WERI-Rb-1 (cell line): Measurements from ENCODE around the gene SERPINB5.

ENCODE experiments used
- DNase-seq: peaks from one replicate; pipeline ENCODE4 v3.0.0-alpha.2; 2020
- H3K27ac ChIP-seq: fragments of 250-450 bp; sonication (Bioruptor Pico); 2 replicates; pipeline ENCODE4 v1.5.1; 2020; ENCODE audit warnings: mild to moderate bottlenecking, moderate library complexity
- H3K27me3 ChIP-seq: fragments of 250-450 bp; sonication (Bioruptor Pico); 2 replicates; pipeline ENCODE4 v1.5.1; 2021; ENCODE audit warnings: mild to moderate bottlenecking, low read depth, moderate library complexity; ENCODE audit not compliant: insufficient read depth, severe bottlenecking
- H3K36me3 ChIP-seq: fragments of 250-450 bp; sonication (Bioruptor Pico); 2 replicates; pipeline ENCODE4 v1.5.1; 2020; ENCODE audit warnings: mild to moderate bottlenecking, moderate library complexity
- H3K4me3 ChIP-seq: 2 replicates; pipeline ENCODE4 v1.5.1; 2011; ENCODE audit warnings: low read depth, mild to moderate bottlenecking, control low read depth, low read length
- H3K9me3 ChIP-seq: fragments of 250-450 bp; sonication (Bioruptor Pico); 2 replicates; pipeline ENCODE4 v1.5.1; 2021; ENCODE audit warnings: mild to moderate bottlenecking, moderate library complexity; ENCODE audit not compliant: severe bottlenecking
- TF ChIP-seq, protein P1 (sequence below): IDR thresholded peaks from 2 replicates; pipeline ENCODE4 v1.5.1; 2011; ENCODE audit warnings: low read depth, mild to moderate bottlenecking, control low read depth, inconsistent platforms, low read length

Gene SERPINB5

DNA sequence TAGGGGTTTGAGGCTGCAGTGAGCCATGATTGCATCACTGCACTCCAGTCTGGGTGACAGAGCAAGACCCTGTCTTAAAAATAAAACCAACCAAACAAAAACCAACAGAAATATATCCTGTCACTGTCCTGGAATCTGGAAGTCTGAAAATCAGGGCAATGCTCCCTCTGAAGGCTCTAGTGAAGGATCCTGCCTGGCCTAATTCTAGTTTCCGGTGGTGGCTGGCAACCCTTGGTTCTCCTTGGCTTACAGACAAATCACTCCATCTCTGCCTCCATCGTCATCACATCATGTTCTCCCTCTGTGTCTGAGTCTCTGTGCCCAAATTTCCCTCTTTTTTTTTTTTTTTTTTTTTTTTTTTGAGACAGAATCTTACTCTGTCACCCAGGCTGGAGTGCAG is 38.6 kb upstream of the SERPINB5 start:
- no peak for DNase-seq
- H3K9me3 ChIP-seq: no peaks in the 10 kb centered on the region
- no peak overlapping the region for H3K4me3 ChIP-seq
- H3K36me3 ChIP-seq: no peaks in the 10 kb centered on the region
- no peak overlapping the region for H3K27ac ChIP-seq
- no peaks in the 10 kb centered on the region for H3K27me3 ChIP-seq
- TF ChIP-seq, protein P1, sequence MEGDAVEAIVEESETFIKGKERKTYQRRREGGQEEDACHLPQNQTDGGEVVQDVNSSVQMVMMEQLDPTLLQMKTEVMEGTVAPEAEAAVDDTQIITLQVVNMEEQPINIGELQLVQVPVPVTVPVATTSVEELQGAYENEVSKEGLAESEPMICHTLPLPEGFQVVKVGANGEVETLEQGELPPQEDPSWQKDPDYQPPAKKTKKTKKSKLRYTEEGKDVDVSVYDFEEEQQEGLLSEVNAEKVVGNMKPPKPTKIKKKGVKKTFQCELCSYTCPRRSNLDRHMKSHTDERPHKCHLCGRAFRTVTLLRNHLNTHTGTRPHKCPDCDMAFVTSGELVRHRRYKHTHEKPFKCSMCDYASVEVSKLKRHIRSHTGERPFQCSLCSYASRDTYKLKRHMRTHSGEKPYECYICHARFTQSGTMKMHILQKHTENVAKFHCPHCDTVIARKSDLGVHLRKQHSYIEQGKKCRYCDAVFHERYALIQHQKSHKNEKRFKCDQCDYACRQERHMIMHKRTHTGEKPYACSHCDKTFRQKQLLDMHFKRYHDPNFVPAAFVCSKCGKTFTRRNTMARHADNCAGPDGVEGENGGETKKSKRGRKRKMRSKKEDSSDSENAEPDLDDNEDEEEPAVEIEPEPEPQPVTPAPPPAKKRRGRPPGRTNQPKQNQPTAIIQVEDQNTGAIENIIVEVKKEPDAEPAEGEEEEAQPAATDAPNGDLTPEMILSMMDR: no peak

DNA sequence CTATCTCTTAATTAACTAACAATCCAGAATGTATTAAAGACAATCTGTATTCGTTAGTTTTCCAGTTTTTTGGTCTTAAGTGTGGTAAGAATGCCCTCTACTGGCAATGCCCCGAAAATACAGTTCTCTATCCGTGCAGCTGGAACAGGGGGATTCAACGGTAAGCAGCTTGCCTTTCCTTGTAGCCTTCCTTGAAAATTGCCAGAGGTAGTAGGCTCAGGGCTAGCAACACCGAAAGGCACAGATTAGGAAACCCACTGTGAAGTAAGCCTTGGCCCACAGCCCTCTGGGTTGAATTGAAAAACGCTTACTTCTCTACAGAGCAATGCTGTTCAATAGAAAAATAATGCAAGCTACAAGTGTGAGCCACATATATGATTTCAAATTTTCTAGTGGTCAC is 37.4 kb upstream of the SERPINB5 start:
- TF ChIP-seq, protein P1: peak; percentile 74
- Histone ChIP-seq H3K27ac (no peak overlapping the region), H3K4me3 (no peak overlapping the region), H3K9me3 (no peaks in the 10 kb centered on the region), H3K27me3 (no peaks in the 10 kb centered on the region), H3K36me3 (no peaks in the 10 kb centered on the region)
- DNase-seq: peak; percentile 69

DNA sequence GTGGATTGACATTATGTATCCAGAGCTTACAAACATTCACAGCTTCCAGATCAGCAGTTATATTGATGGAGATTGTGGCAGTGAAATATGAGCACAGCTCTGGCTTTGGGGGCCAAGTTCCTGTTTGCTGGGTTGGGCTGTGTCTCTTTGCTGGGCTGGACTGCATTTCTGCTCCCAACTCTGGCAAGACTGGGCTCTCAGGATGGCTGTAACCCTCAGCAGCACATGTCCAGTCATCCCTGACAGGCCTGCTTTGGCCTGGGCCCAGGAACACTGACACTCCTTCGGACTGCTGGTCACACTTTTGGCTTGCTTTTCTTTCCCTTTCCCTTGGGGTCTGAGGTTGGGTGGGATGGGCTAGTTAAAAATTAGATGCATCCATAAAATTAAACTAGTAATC is 36.5 kb upstream of the SERPINB5 start:
- no peaks in the 10 kb centered on the region for H3K9me3 ChIP-seq
- no peaks in the 10 kb centered on the region for H3K27me3 ChIP-seq
- TF ChIP-seq, protein P1: no peak
- no peak overlapping the region for H3K27ac ChIP-seq
- no peak overlapping the region for H3K4me3 ChIP-seq
- no peak for DNase-seq
- H3K36me3 ChIP-seq: no peaks in the 10 kb centered on the region

DNA sequence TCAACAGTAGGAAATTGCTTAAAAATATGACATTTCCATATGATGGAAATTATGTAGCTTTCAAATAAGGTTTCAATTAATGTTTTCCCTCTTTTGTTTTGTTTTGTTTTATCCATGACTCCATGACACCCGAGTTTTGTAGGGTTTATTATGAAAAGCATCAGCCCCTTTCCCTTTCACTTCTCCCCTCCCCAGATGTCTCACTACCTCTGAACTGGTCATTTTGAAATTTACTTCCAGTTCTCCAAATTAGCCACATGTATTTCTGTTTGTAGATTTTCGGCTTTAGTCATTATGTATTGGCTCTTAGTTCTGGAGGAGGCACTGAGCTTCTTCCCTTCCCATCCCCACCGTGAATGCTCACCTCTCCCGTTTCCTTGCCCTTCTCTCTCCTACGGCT is 35.9 kb upstream of the SERPINB5 start:
- H3K36me3 ChIP-seq: no peaks in the 10 kb centered on the region
- no peak overlapping the region for H3K27ac ChIP-seq
- TF ChIP-seq, protein P1: no peak
- DNase-seq: no peak
- no peak overlapping the region for H3K4me3 ChIP-seq
- no peaks in the 10 kb centered on the region for H3K9me3 ChIP-seq
- H3K27me3 ChIP-seq: no peaks in the 10 kb centered on the region

DNA sequence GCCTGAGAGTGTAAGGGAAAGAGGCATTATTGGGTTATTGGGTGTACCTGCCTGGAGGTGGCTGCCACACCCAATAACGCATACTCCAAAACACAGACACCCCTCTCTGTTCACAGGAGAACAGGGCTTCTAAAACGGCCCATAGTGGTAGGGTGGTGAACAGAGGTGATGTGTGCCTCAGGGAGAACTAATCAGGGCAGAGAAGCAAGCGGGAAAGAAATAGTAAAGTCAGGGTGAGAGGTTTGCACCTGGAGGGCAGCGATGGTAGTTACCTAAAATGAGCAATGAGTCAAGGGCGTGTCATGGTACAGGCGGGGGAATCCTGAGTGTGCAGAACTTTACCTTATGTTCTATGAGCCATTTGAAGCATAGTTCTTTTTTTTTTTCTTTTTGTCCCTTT is 32.9 kb upstream of the SERPINB5 start:
- DNase-seq: no peak
- H3K36me3 ChIP-seq: no peaks in the 10 kb centered on the region
- H3K27me3 ChIP-seq: no peaks in the 10 kb centered on the region
- TF ChIP-seq, protein P1: no peak
- no peak overlapping the region for H3K4me3 ChIP-seq
- no peaks in the 10 kb centered on the region for H3K9me3 ChIP-seq
- no peak overlapping the region for H3K27ac ChIP-seq

DNA sequence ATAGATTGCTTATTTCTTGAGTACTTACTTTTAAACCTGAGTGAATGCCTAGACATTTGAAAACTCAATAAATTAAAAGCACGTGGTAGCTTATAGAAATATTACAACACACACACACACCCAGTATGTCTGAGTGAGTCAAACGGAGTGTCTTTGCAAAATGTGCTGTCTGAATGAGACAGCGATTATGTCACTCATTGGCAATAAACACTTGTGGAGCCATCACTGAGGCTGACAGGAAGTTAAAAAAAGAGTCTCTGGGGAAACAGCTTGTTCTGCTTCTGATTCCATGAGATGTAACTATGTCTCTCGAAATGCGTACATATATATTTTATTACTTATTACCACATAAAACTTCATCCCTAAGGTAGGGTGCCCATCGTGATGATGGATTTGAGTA is 32.2 kb upstream of the SERPINB5 start:
- H3K27ac ChIP-seq: no peak overlapping the region
- no peaks in the 10 kb centered on the region for H3K9me3 ChIP-seq
- no peaks in the 10 kb centered on the region for H3K27me3 ChIP-seq
- TF ChIP-seq, protein P1: no peak
- H3K36me3 ChIP-seq: no peaks in the 10 kb centered on the region
- no peak overlapping the region for H3K4me3 ChIP-seq
- no peak for DNase-seq
